Measurements from ENCODE around the gene UNC45A.
A peak's percentile ranks its signal among the peaks of the same experiment; 100 is the strongest.
"Not testable (repeated sequence)": the region's sequence is repeated elsewhere in the genome, so short reads cannot be mapped to it uniquely, and the experiment has no call there.

The UNC45A gene

GRCh38 chr15:90918034-90918788 is 16.9 kb upstream of the UNC45A start:
- DNase-seq (ENCODE audit: low read depth in 2 of 2): no peak

- DNase-seq (ENCODE audit: low read depth in 2 of 2): no peak
Observed at GRCh38 chr15:90918835-90919234, 16.2 kb upstream of the UNC45A start.

- DNase-seq (ENCODE audit: low read depth in 2 of 2): no peak
Observed at GRCh38 chr15:90921887-90922286, 13.2 kb upstream of the UNC45A start.

- not testable (repeated sequence) for DNase-seq (ENCODE audit: low read depth in 2 of 2)
Observed at GRCh38 chr15:90922712-90923322, 12.3 kb upstream of the UNC45A start.

GRCh38 chr15:90924375-90924774 is 10.7 kb upstream of the UNC45A start:
- no peak for DNase-seq (ENCODE audit: low read depth in 2 of 2)

- DNase-seq (ENCODE audit: low read depth in 2 of 2): not testable (repeated sequence)
Observed at GRCh38 chr15:90926766-90927165, 8.3 kb upstream of the UNC45A start.

GRCh38 chr15:90928106-90928505 is 7.0 kb upstream of the UNC45A start:
- DNase-seq (ENCODE audit: low read depth in 2 of 2): not testable (repeated sequence)

GRCh38 chr15:90929246-90930019 is 5.7 kb upstream of the UNC45A start:
- DNase-seq (ENCODE audit: low read depth in 2 of 2): no peak

- DNase-seq (ENCODE audit: low read depth in 2 of 2): no peak
Observed at GRCh38 chr15:90930861-90931574, 4.1 kb upstream of the UNC45A start.

- DNase-seq (ENCODE audit: low read depth in 2 of 2): no peak
Observed at GRCh38 chr15:90931575-90931827, 3.6 kb upstream of the UNC45A start.

GRCh38 chr15:90931828-90932659 is 3.0 kb upstream of the UNC45A start, which contains the start of gene HDDC3:
Gene HDDC3 (minus strand): TSS chr15:90932549. CDS start chr15:90932540, 9 bp downstream.
- peak; percentile 82 for DNase-seq (ENCODE audit: low read depth in 2 of 2)

- no peak for DNase-seq (ENCODE audit: low read depth in 2 of 2)
Observed at GRCh38 chr15:90932660-90932991, 2.5 kb upstream of the UNC45A start.

- no peak for DNase-seq (ENCODE audit: low read depth in 2 of 2)
Observed at GRCh38 chr15:90933301-90933700, 1.8 kb upstream of the UNC45A start.

GRCh38 chr15:90934256-90934948 is 683 bp upstream of the UNC45A start:
- DNase-seq (ENCODE audit: low read depth in 2 of 2): peak; percentile 64 to 71

GRCh38 chr15:90936823-90937222 is 1.7 kb downstream of the UNC45A start:
- no peak for DNase-seq (ENCODE audit: low read depth in 2 of 2)

GRCh38 chr15:90938261-90938660 is 3.2 kb downstream of the UNC45A start:
- no peak for DNase-seq (ENCODE audit: low read depth in 2 of 2)

GRCh38 chr15:90939756-90940155 is 4.7 kb downstream of the UNC45A start:
- no peak for DNase-seq (ENCODE audit: low read depth in 2 of 2)

GRCh38 chr15:90941038-90941437 is 6.0 kb downstream of the UNC45A start:
- no peak for DNase-seq (ENCODE audit: low read depth in 2 of 2)

GRCh38 chr15:90942354-90943120 is 7.5 kb downstream of the UNC45A start:
- DNase-seq (ENCODE audit: low read depth in 2 of 2): no peak

GRCh38 chr15:90945091-90945490 is 10.0 kb downstream of the UNC45A start:
- DNase-seq (ENCODE audit: low read depth in 2 of 2): no peak

All from stimulated activated CD8-positive, alpha-beta memory T cell treated with anti-CD3 and anti-CD28 coated beads, Interleukin-2, amount 100 ng/mL, for 1 hour (primary cell).